Osteoblast (primary cell): ENCODE data around the gene MED23. TPM values are rescaled to one million over a fixed set of nuclear protein-coding genes. Genes with fewer than 3 reads are reported as not detected.

Experiments
- DNase-seq: peaks from one replicate; pipeline ENCODE4 v3.0.0; 2011; ENCODE audit warnings: low spot score, mixed read lengths; ENCODE audit not compliant: insufficient read length; ENCODE audit errors: missing footprints
- H2AFZ ChIP-seq: 2 replicates; pipeline ENCODE4 v1.6.0; 2011; ENCODE audit warnings: mild to moderate bottlenecking, low read length
- H3K27ac ChIP-seq: 2 replicates; pipeline ENCODE4 v1.5.1; 2011; ENCODE audit warnings: mild to moderate bottlenecking, low read depth, low read length, moderate library complexity
- H3K27me3 ChIP-seq: 2 replicates; pipeline ENCODE4 v1.6.0; 2012; ENCODE audit warnings: mild to moderate bottlenecking, control low read depth, inconsistent platforms, low read length, moderate library complexity; ENCODE audit not compliant: insufficient read depth
- H3K36me3 ChIP-seq: 2 replicates; pipeline ENCODE4 v1.5.1; 2011; ENCODE audit warnings: mild to moderate bottlenecking, low read length, control low read depth, moderate library complexity; ENCODE audit not compliant: insufficient read depth
- H3K4me1 ChIP-seq: 2 replicates; pipeline ENCODE4 v1.5.1; 2011; ENCODE audit warnings: mild to moderate bottlenecking, low read length, control low read depth, moderate library complexity; ENCODE audit not compliant: insufficient read depth
- H3K4me2 ChIP-seq: 2 replicates; pipeline ENCODE4 v1.6.0; 2011; ENCODE audit warnings: mild to moderate bottlenecking, low read length; ENCODE audit not compliant: insufficient read depth
- H3K4me3 ChIP-seq: fragments of 200-600 bp; sonication (generic); 3 replicates; pipeline ENCODE4 v1.5.1; 2012; ENCODE audit warnings: mild to moderate bottlenecking, low read length, inconsistent platforms; ENCODE audit not compliant: insufficient read depth
- H3K79me2 ChIP-seq: 2 replicates; pipeline ENCODE4 v1.6.0; 2012; ENCODE audit warnings: mild to moderate bottlenecking, low read length, control low read depth, inconsistent platforms; ENCODE audit not compliant: insufficient read depth
- H3K9me3 ChIP-seq: 2 replicates; pipeline ENCODE4 v1.5.1; 2011; ENCODE audit warnings: low read depth, low read length, control low read depth
- H4K20me1 ChIP-seq: 2 replicates; pipeline ENCODE4 v1.6.0; 2012; ENCODE audit warnings: mild to moderate bottlenecking, low read length, control low read depth; ENCODE audit not compliant: insufficient read depth
- total RNA-seq: library from RNA; depleted of rRNA; stranded (reverse); fragments of >200 nt; gene quantifications from 2 replicates; pipeline ENCODE4 v1.2.3, GENCODE V29; 2012
- TF ChIP-seq, protein P1 (sequence below): IDR thresholded peaks from 2 replicates; pipeline ENCODE4 v1.5.1; 2011; ENCODE audit warnings: mild to moderate bottlenecking, low read depth, low read length, moderate library complexity; ENCODE audit errors: extremely low read depth

MED23 gene
- total RNA-seq, 1 donor = 34.0 TPM

- Histone ChIP-seq H4K20me1 (no peaks in the 10 kb centered on the region), H3K9me3 (no peaks in the 10 kb centered on the region), H3K36me3 (peaks cover 14% of the 10 kb centered on the region), H3K4me3 (no peak overlapping the region), H3K4me2 (no peak overlapping the region), H3K4me1 (peaks cover 28% of the 10 kb centered on the region), H3K27ac (no peak overlapping the region), H3K79me2 (peaks cover 22% of the 10 kb centered on the region), H3K27me3 (peaks cover 4% of the 10 kb centered on the region), H2AFZ (no peak overlapping the region)
- TF ChIP-seq, protein P1, sequence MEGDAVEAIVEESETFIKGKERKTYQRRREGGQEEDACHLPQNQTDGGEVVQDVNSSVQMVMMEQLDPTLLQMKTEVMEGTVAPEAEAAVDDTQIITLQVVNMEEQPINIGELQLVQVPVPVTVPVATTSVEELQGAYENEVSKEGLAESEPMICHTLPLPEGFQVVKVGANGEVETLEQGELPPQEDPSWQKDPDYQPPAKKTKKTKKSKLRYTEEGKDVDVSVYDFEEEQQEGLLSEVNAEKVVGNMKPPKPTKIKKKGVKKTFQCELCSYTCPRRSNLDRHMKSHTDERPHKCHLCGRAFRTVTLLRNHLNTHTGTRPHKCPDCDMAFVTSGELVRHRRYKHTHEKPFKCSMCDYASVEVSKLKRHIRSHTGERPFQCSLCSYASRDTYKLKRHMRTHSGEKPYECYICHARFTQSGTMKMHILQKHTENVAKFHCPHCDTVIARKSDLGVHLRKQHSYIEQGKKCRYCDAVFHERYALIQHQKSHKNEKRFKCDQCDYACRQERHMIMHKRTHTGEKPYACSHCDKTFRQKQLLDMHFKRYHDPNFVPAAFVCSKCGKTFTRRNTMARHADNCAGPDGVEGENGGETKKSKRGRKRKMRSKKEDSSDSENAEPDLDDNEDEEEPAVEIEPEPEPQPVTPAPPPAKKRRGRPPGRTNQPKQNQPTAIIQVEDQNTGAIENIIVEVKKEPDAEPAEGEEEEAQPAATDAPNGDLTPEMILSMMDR = no peak
- no peak for DNase-seq
Observed at GRCh38 chr6:131629651-131630050, 1.6 kb upstream of the MED23 start.

GRCh38 chr6:131628726-131629125, 684 bp upstream of the MED23 start:
- TF ChIP-seq, protein P1 = no peak
- H2AFZ ChIP-seq = peak overlapping the region; percentile 95
- H3K27ac ChIP-seq = no peak overlapping the region

GRCh38 chr6:131615275-131615674, 12.8 kb downstream of the MED23 start:
- Histone ChIP-seq H2AFZ (no peak overlapping the region), H3K36me3 (peaks cover 75% of the 10 kb centered on the region)

More at GRCh38 chr6:131628726-131629125, 684 bp upstream of the MED23 start:
- peaks cover 23% of the 10 kb centered on the region for H3K36me3 ChIP-seq
- H3K27me3 ChIP-seq = peaks cover 4% of the 10 kb centered on the region
- no peaks in the 10 kb centered on the region for H4K20me1 ChIP-seq
- DNase-seq = no peak
- peak overlapping the region; percentile 82 for H3K4me2 ChIP-seq
- peaks cover 28% of the 10 kb centered on the region for H3K4me1 ChIP-seq
- peak overlapping the region; percentile 96 for H3K4me3 ChIP-seq
- H3K79me2 ChIP-seq = peaks cover 22% of the 10 kb centered on the region
- no peaks in the 10 kb centered on the region for H3K9me3 ChIP-seq

GRCh38 chr6:131613296-131613925, 14.6 kb downstream of the MED23 start:
- H3K4me3 ChIP-seq = no peak overlapping the region
- H4K20me1 ChIP-seq = no peaks in the 10 kb centered on the region
- no peak for DNase-seq
- TF ChIP-seq, protein P1 = no peak
- no peak overlapping the region for H3K27ac ChIP-seq
- no peaks in the 10 kb centered on the region for H3K9me3 ChIP-seq
- H3K79me2 ChIP-seq = no peaks in the 10 kb centered on the region
- H3K4me2 ChIP-seq = no peak overlapping the region
- no peaks in the 10 kb centered on the region for H3K4me1 ChIP-seq
- peaks cover 72% of the 10 kb centered on the region for H3K36me3 ChIP-seq
- no peak overlapping the region for H2AFZ ChIP-seq
- no peaks in the 10 kb centered on the region for H3K27me3 ChIP-seq

More at GRCh38 chr6:131615275-131615674, 12.8 kb downstream of the MED23 start:
- no peak for DNase-seq
- Histone ChIP-seq H3K9me3 (no peaks in the 10 kb centered on the region), H4K20me1 (no peaks in the 10 kb centered on the region), H3K27ac (no peak overlapping the region), H3K79me2 (no peaks in the 10 kb centered on the region), H3K4me1 (no peaks in the 10 kb centered on the region), H3K27me3 (no peaks in the 10 kb centered on the region), H3K4me3 (no peak overlapping the region), H3K4me2 (no peak overlapping the region)
- TF ChIP-seq, protein P1 = no peak
